MM.1S (cell line): ENCODE data around the gene TNIP3.

Experiments
- DNase-seq: peaks from one replicate; pipeline ENCODE4 v3.0.0-alpha.2; 2015
- H2AFZ ChIP-seq: fragments of 300-600 bp; sonication (generic); 2 replicates; pipeline ENCODE4 v1.6.0; 2016; ENCODE audit warnings: antibody characterized with exemption, low read length
- H3F3A ChIP-seq: fragments of 300-600 bp; sonication (generic); 2 replicates; pipeline ENCODE4 v1.6.1; 2016; ENCODE audit warnings: mild to moderate bottlenecking, antibody characterized with exemption, low read length, moderate library complexity, mixed read lengths; ENCODE audit not compliant: insufficient read depth
- H3K27ac ChIP-seq: fragments of 300-600 bp; sonication (generic); 2 replicates; pipeline ENCODE4 v1.5.1; 2016; ENCODE audit warnings: mild to moderate bottlenecking, low read length
- H3K27me3 ChIP-seq: fragments of 300-600 bp; sonication (generic); replicated peaks from 2 replicates; pipeline ENCODE4 v1.6.0; 2016; ENCODE audit warnings: low read length; ENCODE audit not compliant: insufficient read depth
- H3K36me3 ChIP-seq: fragments of 300-600 bp; sonication (generic); replicated peaks from 2 replicates; pipeline ENCODE4 v1.6.1; 2016; ENCODE audit warnings: mild to moderate bottlenecking, low read length, mixed read lengths; ENCODE audit not compliant: insufficient read depth
- H3K4me1 ChIP-seq: fragments of 300-600 bp; sonication (generic); 2 replicates; pipeline ENCODE4 v1.6.1; 2016; ENCODE audit warnings: low read length, mixed read lengths
- H3K4me2 ChIP-seq: fragments of 300-600 bp; sonication (generic); 2 replicates; pipeline ENCODE4 v1.6.0; 2016; ENCODE audit warnings: low read depth, low read length
- H3K4me3 ChIP-seq: fragments of 300-600 bp; sonication (generic); 2 replicates; pipeline ENCODE4 v1.5.1; 2016; ENCODE audit warnings: low read length, mixed read lengths
- H3K79me2 ChIP-seq: fragments of 300-600 bp; sonication (generic); 2 replicates; pipeline ENCODE4 v1.6.1; 2016; ENCODE audit warnings: mixed run types, low read length, mixed read lengths
- H3K9ac ChIP-seq: fragments of 300-600 bp; sonication (generic); 2 replicates; pipeline ENCODE4 v1.6.1; 2016; ENCODE audit warnings: low read length, mixed read lengths
- H3K9me2 ChIP-seq: fragments of 300-600 bp; sonication (generic); replicated peaks from 2 replicates; pipeline ENCODE4 v1.6.1; 2016; ENCODE audit warnings: mild to moderate bottlenecking, low read length, mixed read lengths; ENCODE audit not compliant: insufficient read depth
- H3K9me3 ChIP-seq: fragments of 300-600 bp; sonication (generic); replicated peaks from 2 replicates; pipeline ENCODE4 v1.6.1; 2016; ENCODE audit warnings: mild to moderate bottlenecking, low read length, mixed read lengths; ENCODE audit not compliant: insufficient read depth
- H4K20me1 ChIP-seq: fragments of 300-600 bp; sonication (generic); 2 replicates; pipeline ENCODE4 v1.6.1; 2016; ENCODE audit warnings: mild to moderate bottlenecking, low read length, moderate library complexity, mixed read lengths; ENCODE audit not compliant: insufficient read depth
- CTCF ChIP-seq: fragments of 300-600 bp; sonication (generic); IDR thresholded peaks from 2 replicates; pipeline ENCODE4 v1.5.1; 2016; ENCODE audit warnings: antibody characterized with exemption, low read length, mixed read lengths
- EZH2 ChIP-seq: fragments of 300-600 bp; sonication (generic); optimal IDR thresholded peaks from 2 replicates; pipeline ENCODE3; 2017; ENCODE audit warnings: low read depth, mild to moderate bottlenecking, antibody characterized with exemption, low read length, mixed read lengths
- EZH2phosphoT487 ChIP-seq: fragments of 300-600 bp; sonication (generic); IDR thresholded peaks from 2 replicates; pipeline ENCODE4 v1.6.1; 2018; ENCODE audit warnings: antibody characterized with exemption, low read length

TNIP3 gene

GRCh38 chr4:121185960-121186359, 21.8 kb upstream of the TNIP3 start:
- no peak for TF ChIP-seq EZH2phosphoT487
- TF ChIP-seq EZH2 = no peak
- no peak for TF ChIP-seq CTCF
- no peak overlapping the region for H3K27ac ChIP-seq

GRCh38 chr4:121183989-121184388, 19.9 kb upstream of the TNIP3 start:
- no peaks in the 10 kb centered on the region for H3K36me3 ChIP-seq
- no peaks in the 10 kb centered on the region for H3K79me2 ChIP-seq
- TF ChIP-seq EZH2 (no peak), EZH2phosphoT487 (no peak), CTCF (no peak)
- no peaks in the 10 kb centered on the region for H3K9me2 ChIP-seq
- H3K9ac ChIP-seq = no peak overlapping the region
- no peaks in the 10 kb centered on the region for H3K27me3 ChIP-seq
- H3K27ac ChIP-seq = no peak overlapping the region
- H3K4me2 ChIP-seq = no peak overlapping the region
- H4K20me1 ChIP-seq = no peaks in the 10 kb centered on the region
- no peaks in the 10 kb centered on the region for H3K9me3 ChIP-seq
- peaks cover 18% of the 10 kb centered on the region for H3K4me1 ChIP-seq
- H3K4me3 ChIP-seq = no peak overlapping the region
- H2AFZ ChIP-seq = no peak overlapping the region
- no peak for DNase-seq
- H3F3A ChIP-seq = peaks cover 4% of the 10 kb centered on the region; the same call in 1 of the 2 replicates

More at GRCh38 chr4:121185960-121186359, 21.8 kb upstream of the TNIP3 start:
- H3K27me3 ChIP-seq = no peaks in the 10 kb centered on the region
- no peaks in the 10 kb centered on the region for H4K20me1 ChIP-seq
- H3K79me2 ChIP-seq = no peaks in the 10 kb centered on the region
- H3K9me2 ChIP-seq = no peaks in the 10 kb centered on the region
- no peak overlapping the region for H3K9ac ChIP-seq
- no peak overlapping the region for H3K4me2 ChIP-seq
- H2AFZ ChIP-seq = no peak overlapping the region
- no peaks in the 10 kb centered on the region for H3K36me3 ChIP-seq
- peaks cover 13% of the 10 kb centered on the region for H3F3A ChIP-seq
- H3K4me3 ChIP-seq = no peak overlapping the region
- H3K4me1 ChIP-seq = peaks cover 33% of the 10 kb centered on the region
- DNase-seq = no peak
- H3K9me3 ChIP-seq = no peaks in the 10 kb centered on the region

DNA sequence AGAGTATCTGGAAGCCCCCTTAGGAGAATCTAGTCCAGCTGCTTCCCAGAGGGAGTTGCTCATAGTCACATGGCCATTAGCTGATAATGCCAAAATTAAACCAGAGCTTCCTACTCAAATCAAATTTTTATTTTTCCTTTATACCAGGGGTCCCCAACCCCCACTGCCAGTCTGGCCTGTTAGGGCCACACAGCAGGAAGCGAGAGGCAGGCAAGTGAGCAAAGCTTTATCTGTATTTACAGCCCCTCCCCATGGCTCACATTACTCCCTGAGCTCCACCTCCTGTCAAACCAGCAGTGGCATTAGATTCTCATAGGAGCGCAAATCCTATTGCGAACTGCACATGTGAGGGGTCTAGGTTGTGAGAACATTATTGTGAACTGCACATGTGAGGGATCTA, 19.2 kb upstream of the TNIP3 start:
- DNase-seq = no peak
- H3K27me3 ChIP-seq = no peaks in the 10 kb centered on the region
- H3K9ac ChIP-seq = no peak overlapping the region

More for the DNA sequence above, 19.2 kb upstream of the TNIP3 start:
- Histone ChIP-seq H3K79me2 (no peaks in the 10 kb centered on the region), H3K36me3 (no peaks in the 10 kb centered on the region), H4K20me1 (no peaks in the 10 kb centered on the region), H3K27ac (no peak overlapping the region), H3F3A (peaks cover 4% of the 10 kb centered on the region; the same call in 1 of the 2 replicates), H3K9me3 (no peaks in the 10 kb centered on the region), H3K4me2 (no peak overlapping the region), H2AFZ (no peak overlapping the region), H3K4me3 (no peak overlapping the region), H3K9me2 (no peaks in the 10 kb centered on the region), H3K4me1 (peaks cover 15% of the 10 kb centered on the region)
- TF ChIP-seq EZH2phosphoT487 (no peak), EZH2 (no peak), CTCF (no peak)
